SK-N-SH (cell line): ENCODE results near the gene MYL5. TPM values are rescaled to one million over a fixed set of nuclear protein-coding genes. Genes with fewer than 3 reads are reported as not detected.
"Not testable (repeated sequence)": the region's sequence is repeated elsewhere in the genome, so short reads cannot be mapped to it uniquely, and the experiment has no call there.

ENCODE experiments used
- CTCF ChIA-PET: fragments of 300-600, 350-600 bp; formaldehyde crosslinking; extraction: SDS; loops from one replicate; lab custom pipeline; 2021; lab: Yijun Ruan, JAX
- POLR2A ChIA-PET: fragments of 350-600 bp; sonication (Branson Sonifier 250); formaldehyde crosslinking; extraction: SDS; loops from one replicate; lab custom pipeline; 2020; ENCODE audit warnings: antibody characterized with exemption, inconsistent platforms; lab: Yijun Ruan, JAX
- DNase-seq: peaks from one replicate; pipeline ENCODE4 v3.0.0; 2012
- H2AFZ ChIP-seq: fragments of 200-600 bp; sonication (generic); 2 replicates; pipeline ENCODE4 v1.8.1; 2016; ENCODE audit warnings: antibody characterized with exemption, mild to moderate bottlenecking, low read depth
- H3F3A ChIP-seq: fragments of 200-600 bp; sonication (generic); replicated peaks from 2 replicates; pipeline ENCODE3; 2016; ENCODE audit warnings: antibody characterized with exemption, mild to moderate bottlenecking; ENCODE audit not compliant: insufficient read depth
- H3K27ac ChIP-seq, 2 experiments: fragments of 200-500 bp in 1 of 2; fragments of 200-600 bp in 1 of 2; sonication (Bioruptor generic) in 1 of 2; sonication (generic), shearing (Covaris generic) in 1 of 2; 2 replicates each; pipeline versions ENCODE4 v1.5.1 to v1.6.1; 2014 to 2016; ENCODE audit warnings: low read depth in 2 of 2, inconsistent platforms in 1 of 2, low read length in 1 of 2, mild to moderate bottlenecking in 1 of 2, mixed read lengths in 1 of 2
- H3K27me3 ChIP-seq: fragments of 200-600 bp; sonication (generic), shearing (Covaris generic); 2 replicates; pipeline ENCODE4 v1.6.1; 2016; ENCODE audit warnings: mixed run types; ENCODE audit not compliant: insufficient read depth
- H3K36me3 ChIP-seq, 2 experiments: fragments of 200-500 bp in 1 of 2; fragments of 200-600 bp in 1 of 2; sonication (Bioruptor generic) in 1 of 2; sonication (generic) in 1 of 2; replicated peaks in 1 of 2; 2 replicates each; pipeline versions ENCODE3 to v1.5.1; 2014 to 2016; ENCODE audit warnings: low read length in 1 of 2, mild to moderate bottlenecking in 1 of 2; ENCODE audit not compliant: insufficient read depth in 2 of 2, control insufficient read depth in 1 of 2
- H3K4me1 ChIP-seq, 2 experiments: fragments of 200-500 bp in 1 of 2; fragments of 200-600 bp in 1 of 2; sonication (Bioruptor generic) in 1 of 2; sonication (generic), shearing (Covaris generic) in 1 of 2; 2 replicates each; pipeline versions ENCODE4 v1.5.1 to v1.6.1; 2014 to 2016; ENCODE audit warnings: low read depth in 1 of 2, low read length in 1 of 2, mixed run types in 1 of 2; ENCODE audit not compliant: insufficient read depth in 2 of 2, control insufficient read depth in 1 of 2
- H3K4me2 ChIP-seq: fragments of 200-600 bp; sonication (generic), shearing (Covaris generic); 2 replicates; pipeline ENCODE4 v1.6.1; 2017; ENCODE audit warnings: mixed run types
- H3K4me3 ChIP-seq, 2 experiments: fragments of 200-500 bp in 1 of 2; fragments of 200-600 bp in 1 of 2; sonication (Bioruptor generic) in 1 of 2; sonication (generic), shearing (Covaris generic) in 1 of 2; 2 replicates each; pipeline versions ENCODE4 v1.5.1 to v1.8.1; 2014 to 2016; ENCODE audit warnings: low read depth in 2 of 2, inconsistent platforms in 1 of 2, low read length in 1 of 2, mild to moderate bottlenecking in 1 of 2, mixed read lengths in 1 of 2, moderate library complexity in 1 of 2
- H3K79me2 ChIP-seq: fragments of 200-600 bp; sonication (generic); 2 replicates; pipeline ENCODE4 v1.8.1; 2017; ENCODE audit warnings: mild to moderate bottlenecking; ENCODE audit not compliant: insufficient read depth
- H3K9ac ChIP-seq: fragments of 200-600 bp; sonication (generic); 2 replicates; pipeline ENCODE4 v1.6.1; 2017; ENCODE audit warnings: mixed run types
- H3K9me2 ChIP-seq: fragments of 200-600 bp; sonication (generic); 2 replicates; pipeline ENCODE4 v1.6.1; 2017; ENCODE audit warnings: mixed run types
- H3K9me3 ChIP-seq: fragments of 200-600 bp; sonication (generic); 2 replicates; pipeline ENCODE4 v1.6.1; 2017; ENCODE audit warnings: mixed run types, mild to moderate bottlenecking, moderate library complexity
- H4K20me1 ChIP-seq: fragments of 200-600 bp; sonication (generic); 2 replicates; pipeline ENCODE4 v1.6.1; 2017; ENCODE audit warnings: mild to moderate bottlenecking, mixed run types; ENCODE audit not compliant: insufficient read depth
- CHD2 ChIP-seq: fragments of 150-350 bp; IDR thresholded peaks from 2 replicates; pipeline ENCODE4 v1.6.1; 2018; ENCODE audit warnings: low read length; ENCODE audit not compliant: partially characterized antibody
- RCOR1 ChIP-seq: fragments of 150-350 bp; IDR thresholded peaks from 2 replicates; pipeline ENCODE4 v1.6.1; 2017; ENCODE audit warnings: antibody characterized with exemption, low read length
- SIN3A ChIP-seq: IDR thresholded peaks from 2 replicates; pipeline ENCODE4 v1.6.1; 2012; ENCODE audit warnings: low read depth, mild to moderate bottlenecking, low read length, moderate library complexity, borderline replicate concordance
- SMC3 ChIP-seq: IDR thresholded peaks from 2 replicates; pipeline ENCODE4 v1.6.1; 2012; ENCODE audit warnings: low read depth, low read length, improper control_type of control experiment
- TAF1 ChIP-seq: IDR thresholded peaks from 2 replicates; pipeline ENCODE4 v1.6.1; 2012; ENCODE audit warnings: low read depth, mild to moderate bottlenecking, low read length, moderate library complexity, borderline replicate concordance
- ZBTB33 ChIP-seq: IDR thresholded peaks from 2 replicates; pipeline ENCODE4 v1.4.0; 2012; ENCODE audit warnings: low read depth, borderline replicate concordance
- WGBS: methylation state at CpG from one replicate; pipeline ENCODE4 v1.1.6; 2017; ENCODE audit warnings: low lambda C conversion rate; 5-methylcytosine and 5-hydroxymethylcytosine counted together
- polyA plus RNA-seq, 3 experiments: library from polyadenylated mRNA; depleted of rRNA; stranded (reverse); fragments of >200 nt; gene quantifications; 2 replicates each; pipeline ENCODE4 v1.2.3, GENCODE V29; 2012
- TF ChIP-seq, protein P1 (sequence below): fragments of 200-600 bp; sonication (generic); IDR thresholded peaks from 2 replicates; pipeline ENCODE4 v1.6.1; 2017; ENCODE audit warnings: antibody characterized with exemption, mild to moderate bottlenecking, moderate library complexity

MYL5 gene
- polyA plus RNA-seq, 1 of the 3 experiments (the other 2 are of a cell fraction) = 46.9 TPM

DNA sequence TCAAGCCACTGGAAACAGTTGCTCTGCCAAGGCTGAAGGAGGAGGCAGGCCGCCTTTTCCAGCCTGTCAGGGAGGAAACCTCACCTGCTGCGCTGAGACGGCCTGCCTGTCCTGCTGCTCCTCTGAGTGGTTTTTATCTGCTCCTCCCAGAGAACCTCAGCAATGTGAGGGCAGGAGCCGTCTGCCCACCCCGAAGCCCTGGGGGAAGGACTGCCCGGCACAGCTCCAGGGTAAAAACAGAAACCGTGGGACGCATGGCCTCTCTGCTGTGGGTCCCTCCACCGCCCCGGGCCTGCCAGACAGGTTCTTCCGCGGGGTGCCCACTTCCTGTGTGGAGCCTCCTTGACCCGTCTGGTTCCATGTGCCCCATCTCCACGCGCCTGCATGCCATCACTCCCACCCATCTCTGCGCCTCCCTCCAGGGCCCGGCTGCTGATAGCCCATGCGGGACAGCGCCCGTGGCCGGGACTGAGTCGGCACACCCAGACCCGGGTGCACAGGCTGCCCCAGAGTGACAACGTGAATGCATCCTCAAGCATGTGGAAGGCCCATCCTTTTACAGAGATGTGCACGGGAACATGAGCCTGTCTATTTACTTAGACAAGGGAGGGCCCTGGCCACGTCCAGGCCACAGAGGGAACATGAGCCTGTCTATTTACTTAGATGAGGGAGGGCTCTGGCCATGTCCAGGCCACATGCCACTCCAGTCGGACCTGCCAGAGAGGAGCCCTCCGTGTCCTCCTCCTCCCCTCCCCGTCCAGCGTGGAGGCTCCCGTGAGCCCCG is 18.6 kb downstream of the MYL5 start:
- TF ChIP-seq SIN3A (no peak), SMC3 (no peak), RCOR1 (no peak), ZBTB33 (no peak), CHD2 (no peak), TAF1 (no peak)
- TF ChIP-seq, protein P1, sequence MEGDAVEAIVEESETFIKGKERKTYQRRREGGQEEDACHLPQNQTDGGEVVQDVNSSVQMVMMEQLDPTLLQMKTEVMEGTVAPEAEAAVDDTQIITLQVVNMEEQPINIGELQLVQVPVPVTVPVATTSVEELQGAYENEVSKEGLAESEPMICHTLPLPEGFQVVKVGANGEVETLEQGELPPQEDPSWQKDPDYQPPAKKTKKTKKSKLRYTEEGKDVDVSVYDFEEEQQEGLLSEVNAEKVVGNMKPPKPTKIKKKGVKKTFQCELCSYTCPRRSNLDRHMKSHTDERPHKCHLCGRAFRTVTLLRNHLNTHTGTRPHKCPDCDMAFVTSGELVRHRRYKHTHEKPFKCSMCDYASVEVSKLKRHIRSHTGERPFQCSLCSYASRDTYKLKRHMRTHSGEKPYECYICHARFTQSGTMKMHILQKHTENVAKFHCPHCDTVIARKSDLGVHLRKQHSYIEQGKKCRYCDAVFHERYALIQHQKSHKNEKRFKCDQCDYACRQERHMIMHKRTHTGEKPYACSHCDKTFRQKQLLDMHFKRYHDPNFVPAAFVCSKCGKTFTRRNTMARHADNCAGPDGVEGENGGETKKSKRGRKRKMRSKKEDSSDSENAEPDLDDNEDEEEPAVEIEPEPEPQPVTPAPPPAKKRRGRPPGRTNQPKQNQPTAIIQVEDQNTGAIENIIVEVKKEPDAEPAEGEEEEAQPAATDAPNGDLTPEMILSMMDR = no peak
- Histone ChIP-seq H3K4me2 (no peak overlapping the region), H3K4me3 (no peak overlapping the region), H4K20me1 (no peaks in the 10 kb centered on the region), H3K9me3 (no peaks in the 10 kb centered on the region), H3K79me2 (no peaks in the 10 kb centered on the region), H3K4me1 (peaks cover 0 to 3% of the 10 kb centered on the region in 2 experiments; a peak in 3 of 4 replicates), H3K9me2 (no peaks in the 10 kb centered on the region), H3F3A (peaks cover 2% of the 10 kb centered on the region), H3K27me3 (no peaks in the 10 kb centered on the region), H3K9ac (no peak overlapping the region), H3K36me3 (no peaks in the 10 kb centered on the region), H2AFZ (no peak overlapping the region), H3K27ac (no peak overlapping the region)
- WGBS = 88% methylated on average over 8 of the region's 32 CpGs
- no peak for DNase-seq
- ChIA-PET POLR2A (no interaction called here), CTCF (interaction anchor here (1.2 to 1.6 kb wide), 2 partner anchors 9 to 19 kb away, joined by 5 to 7 read pairs; partner anchors contain the start of genes ATP5ME and MYL5)

DNA sequence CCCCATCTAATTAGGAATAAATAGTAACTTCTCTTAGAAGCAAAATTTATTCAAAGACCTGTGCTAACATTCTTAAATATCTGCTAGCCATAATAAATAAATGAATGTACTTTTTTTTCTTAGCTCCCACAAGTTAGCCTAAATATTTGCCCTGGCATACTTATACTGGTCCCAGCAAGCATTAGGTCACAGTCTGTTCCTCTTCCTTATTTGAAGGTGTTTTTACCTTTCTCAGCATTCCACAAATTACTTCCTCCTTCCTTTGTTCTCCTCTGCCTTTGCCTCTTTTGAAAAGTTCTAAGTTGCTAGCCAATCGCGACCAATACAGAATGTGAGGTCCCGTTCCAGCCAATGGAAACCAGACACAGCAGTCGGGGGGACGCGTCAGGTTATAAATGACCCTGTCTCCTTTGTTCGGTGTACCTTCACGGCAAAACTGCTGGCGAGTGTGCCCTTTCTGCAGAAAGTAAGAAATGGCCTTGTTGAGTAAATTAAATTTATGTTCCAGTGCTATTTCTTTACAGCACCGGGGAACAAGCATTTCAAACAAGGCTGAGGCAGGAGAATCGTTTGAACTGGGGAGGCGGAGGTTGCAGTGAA is 20.1 kb downstream of the MYL5 start:
- CTCF ChIA-PET = interaction anchor here (1.0 kb wide), 1 partner anchor 11 kb away, joined by 3 read pairs; no protein-coding TSS in a partner anchor
- 79% methylated on average over 12 of the region's 12 CpGs for WGBS
- POLR2A ChIA-PET, H3K27ac ChIP-seq, H3K9me3 ChIP-seq, H3K27me3 ChIP-seq, H3K9ac ChIP-seq, H3K9me2 ChIP-seq, H3F3A ChIP-seq, H4K20me1 ChIP-seq, H3K36me3 ChIP-seq, H3K4me2 ChIP-seq, H3K79me2 ChIP-seq, H2AFZ ChIP-seq, H3K4me1 ChIP-seq, H3K4me3 ChIP-seq, DNase-seq: not testable (repeated sequence)
